ENCODE results near the gene ASB2. TPM values are rescaled to one million over a fixed set of nuclear protein-coding genes. Genes with fewer than 3 reads are reported as not detected.

ASB2 gene
- total RNA-seq, 2 donors from 2014 or later: 1.3 to 13.4 TPM

GRCh38 chr14:93932642-93933041, 43.7 kb downstream of the ASB2 start:
- Histone ChIP-seq H3K4me1 (no peaks in the 10 kb centered on the region), H3K9ac (ENCODE audit: low read depth in 2 of 2, low read length in 2 of 2) (no peak overlapping the region), H3K9me3 (no peaks in the 10 kb centered on the region), H3K27me3 (no peaks in the 10 kb centered on the region), H3K27ac (no peak overlapping the region), H3K4me3 (no peak overlapping the region), H3K36me3 (no peaks in the 10 kb centered on the region)
- DNase-seq: no peak
- intact Hi-C loops (cut with DNase I): no loop called here
- no peak for TF ChIP-seq CTCF (IDR thresholded peaks at IDR 0.05)

GRCh38 chr14:93930989-93931307, 45.4 kb downstream of the ASB2 start:
- Histone ChIP-seq H3K36me3 (no peaks in the 10 kb centered on the region), H3K27ac (no peak overlapping the region), H3K4me1 (no peaks in the 10 kb centered on the region), H3K4me3 (no peak overlapping the region), H3K27me3 (no peaks in the 10 kb centered on the region), H3K9me3 (no peaks in the 10 kb centered on the region), H3K9ac (ENCODE audit: low read depth in 2 of 2, low read length in 2 of 2) (no peak overlapping the region)
- TF ChIP-seq CTCF (IDR thresholded peaks at IDR 0.05): no peak
- intact Hi-C loops (cut with DNase I): no loop called here
- DNase-seq: no peak

GRCh38 chr14:93930296-93930988, 45.9 kb downstream of the ASB2 start:
- no peak overlapping the region for H3K27ac ChIP-seq
- H3K36me3 ChIP-seq: no peaks in the 10 kb centered on the region
- no peaks in the 10 kb centered on the region for H3K9me3 ChIP-seq
- no peaks in the 10 kb centered on the region for H3K4me1 ChIP-seq
- H3K27me3 ChIP-seq: no peaks in the 10 kb centered on the region
- no peak overlapping the region for H3K4me3 ChIP-seq
- no peak for TF ChIP-seq CTCF (IDR thresholded peaks at IDR 0.05)
- no peak overlapping the region for H3K9ac ChIP-seq (ENCODE audit: low read depth in 2 of 2, low read length in 2 of 2)
- DNase-seq: no peak
- intact Hi-C loops (cut with DNase I): no loop called here

- no peak overlapping the region for H3K27ac ChIP-seq
- H3K36me3 ChIP-seq: no peaks in the 10 kb centered on the region
- no peaks in the 10 kb centered on the region for H3K27me3 ChIP-seq
- no peak overlapping the region for H3K9ac ChIP-seq (ENCODE audit: low read depth in 2 of 2, low read length in 2 of 2)
- TF ChIP-seq CTCF (IDR thresholded peaks at IDR 0.05): no peak
- H3K9me3 ChIP-seq: no peaks in the 10 kb centered on the region
- H3K4me3 ChIP-seq: no peak overlapping the region
- no peak for DNase-seq
- H3K4me1 ChIP-seq: no peaks in the 10 kb centered on the region
- intact Hi-C loops (cut with DNase I): no loop called here
These were observed 46.7 kb downstream of the ASB2 start for GRCh38 chr14:93929657-93930056.

GRCh38 chr14:93929048-93929535, 47.3 kb downstream of the ASB2 start:
- Histone ChIP-seq H3K9me3 (no peaks in the 10 kb centered on the region), H3K36me3 (no peaks in the 10 kb centered on the region), H3K4me1 (no peaks in the 10 kb centered on the region), H3K4me3 (no peak overlapping the region), H3K27me3 (no peaks in the 10 kb centered on the region), H3K9ac (ENCODE audit: low read depth in 2 of 2, low read length in 2 of 2) (no peak overlapping the region), H3K27ac (no peak overlapping the region)
- intact Hi-C loops (cut with DNase I): no loop called here
- no peak for TF ChIP-seq CTCF (IDR thresholded peaks at IDR 0.05)
- DNase-seq: no peak
